K562 (cell line): ENCODE data around the gene NMRK1.

Source experiments
- ADNP ChIP-seq: fragments of 200-800 bp; sonication (Bioruptor generic); IDR thresholded peaks from 2 replicates; pipeline ENCODE4 v1.6.1; 2016; ENCODE audit warnings: missing genetic modification characterization, missing compliant biosample characterization
- CBX1 ChIP-seq: sonication (generic); IDR thresholded peaks from 2 replicates; pipeline ENCODE4 v1.6.1; 2016; ENCODE audit warnings: antibody characterized with exemption, low read depth, mild to moderate bottlenecking
- CHD2 ChIP-seq: IDR thresholded peaks from 2 replicates; pipeline ENCODE4 v1.6.1; 2011; ENCODE audit warnings: low read depth, low read length
- FOXK1 ChIP-seq: sonication (generic); formaldehyde crosslinking; IDR thresholded peaks from 2 replicates; pipeline ENCODE4 v1.8.0; 2022; ENCODE audit warnings: missing genetic modification reagents, mild to moderate bottlenecking, borderline replicate concordance
- HDAC2 ChIP-seq: fragments of 450-650 bp; IDR thresholded peaks from 2 replicates; pipeline ENCODE4 v1.6.1; 2016; ENCODE audit warnings: mild to moderate bottlenecking
- POLR2A ChIP-seq: fragments of 450-650 bp; conservative IDR thresholded peaks from 2 replicates; pipeline ENCODE4 v1.6.1; 2016
- SAFB2 ChIP-seq: fragments of 200-400 bp; formaldehyde crosslinking; IDR thresholded peaks from 2 replicates; pipeline ENCODE4 v1.6.1; 2018; ENCODE audit warnings: borderline replicate concordance, low read length, low read depth, moderate library complexity; ENCODE audit not compliant: severe bottlenecking
- ZNF282 ChIP-seq: sonication (generic); formaldehyde crosslinking; IDR thresholded peaks from 2 replicates; pipeline ENCODE4 v1.8.1; 2023; ENCODE audit warnings: missing genetic modification reagents
- TF ChIP-seq, protein P1 (sequence below), 3 experiments: IDR thresholded peaks in 2 of 3; conservative IDR thresholded peaks in 1 of 3; 2 replicates each; pipeline ENCODE4 v1.5.1; 2011 to 2012; ENCODE audit warnings: low read length in 3 of 3, mild to moderate bottlenecking in 3 of 3, control low read depth in 2 of 3, improper control_type of control experiment in 1 of 3, inconsistent platforms in 1 of 3, low read depth in 1 of 3, mixed read lengths in 1 of 3, moderate library complexity in 1 of 3; ENCODE audit not compliant: insufficient read depth in 2 of 3

DNA sequence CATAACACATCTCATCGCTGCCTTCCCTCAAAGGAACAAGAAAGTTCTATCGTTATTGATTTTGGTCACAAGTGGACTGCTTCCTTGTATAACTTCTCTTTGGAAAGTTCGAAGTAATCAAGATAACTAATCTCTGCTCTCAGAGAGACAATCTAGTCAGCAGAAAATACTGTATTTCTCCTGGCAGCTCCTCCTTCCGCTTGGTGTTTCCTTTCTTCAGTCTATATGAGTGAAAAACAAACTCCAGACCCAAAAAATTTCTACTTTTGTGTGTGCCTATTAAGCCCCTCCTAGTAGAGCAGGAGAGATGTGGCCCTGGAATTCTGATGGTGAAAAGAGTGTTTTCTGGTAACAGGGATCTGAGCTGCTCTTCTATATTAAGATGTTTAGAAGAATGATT lies 24.8 kb upstream of the NMRK1 start:
- no peak for TF ChIP-seq HDAC2
- TF ChIP-seq CHD2 = no peak
- TF ChIP-seq FOXK1 (CRISPR knock-in tag) = no peak
- no peak for TF ChIP-seq ADNP (tag)
- no peak for TF ChIP-seq CBX1
- TF ChIP-seq ZNF282 (CRISPR knock-in tag) = no peak
- no peak for TF ChIP-seq SAFB2
- TF ChIP-seq, protein P1, sequence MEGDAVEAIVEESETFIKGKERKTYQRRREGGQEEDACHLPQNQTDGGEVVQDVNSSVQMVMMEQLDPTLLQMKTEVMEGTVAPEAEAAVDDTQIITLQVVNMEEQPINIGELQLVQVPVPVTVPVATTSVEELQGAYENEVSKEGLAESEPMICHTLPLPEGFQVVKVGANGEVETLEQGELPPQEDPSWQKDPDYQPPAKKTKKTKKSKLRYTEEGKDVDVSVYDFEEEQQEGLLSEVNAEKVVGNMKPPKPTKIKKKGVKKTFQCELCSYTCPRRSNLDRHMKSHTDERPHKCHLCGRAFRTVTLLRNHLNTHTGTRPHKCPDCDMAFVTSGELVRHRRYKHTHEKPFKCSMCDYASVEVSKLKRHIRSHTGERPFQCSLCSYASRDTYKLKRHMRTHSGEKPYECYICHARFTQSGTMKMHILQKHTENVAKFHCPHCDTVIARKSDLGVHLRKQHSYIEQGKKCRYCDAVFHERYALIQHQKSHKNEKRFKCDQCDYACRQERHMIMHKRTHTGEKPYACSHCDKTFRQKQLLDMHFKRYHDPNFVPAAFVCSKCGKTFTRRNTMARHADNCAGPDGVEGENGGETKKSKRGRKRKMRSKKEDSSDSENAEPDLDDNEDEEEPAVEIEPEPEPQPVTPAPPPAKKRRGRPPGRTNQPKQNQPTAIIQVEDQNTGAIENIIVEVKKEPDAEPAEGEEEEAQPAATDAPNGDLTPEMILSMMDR (IDR thresholded peaks at IDR 0.05 in 2 of 3, conservative IDR thresholded peaks at IDR 0.05 in 1 of 3; ENCODE audit: insufficient read depth in 2 of 3, low read depth in 1 of 3, low read length in 3 of 3) = no peak
- no peak for TF ChIP-seq POLR2A
